HG03060 (cell line): ENCODE measurements around the gene NASP.

Source experiments
- ATAC-seq: cut with Tn5 transposase; IDR thresholded peaks from one replicate; pipeline ENCODE4 v1.9.1; 2021; ENCODE audit warnings: low read depth, moderate number of reproducible peaks; ENCODE audit not compliant: unreplicated experiment

Gene NASP

GRCh38 chr1:45615885-45616284 lies 32.0 kb downstream of the NASP start:
- no peak for ATAC-seq

- ATAC-seq, result no peak
Observed at GRCh38 chr1:45617618-45618017, 33.8 kb downstream of the NASP start.

GRCh38 chr1:45619149-45619921 lies 35.5 kb downstream of the NASP start:
- ATAC-seq, result no peak

GRCh38 chr1:45620588-45621500 lies 37.0 kb downstream of the NASP start:
- ATAC-seq, result no peak

- no peak for ATAC-seq
Observed at GRCh38 chr1:45621501-45621836, 37.6 kb downstream of the NASP start.

GRCh38 chr1:45621895-45622523 lies 38.2 kb downstream of the NASP start:
- no peak for ATAC-seq

GRCh38 chr1:45622524-45623394 lies 38.9 kb downstream of the NASP start:
- no peak for ATAC-seq

GRCh38 chr1:45623972-45624371 lies 40.1 kb downstream of the NASP start, which contains the start of gene CCDC17:
CCDC17 (minus strand) TSS chr1:45624054; CDS start chr1:45623909, 145 bp downstream.
- ATAC-seq, result no peak

- ATAC-seq, result no peak
Observed at GRCh38 chr1:45629035-45629434, 45.2 kb downstream of the NASP start.

GRCh38 chr1:45630429-45630828 lies 46.6 kb downstream of the NASP start:
- ATAC-seq, result no peak

GRCh38 chr1:45635211-45635610 lies 51.4 kb downstream of the NASP start:
- ATAC-seq, result no peak

GRCh38 chr1:45640293-45640692 lies 56.5 kb downstream of the NASP start:
- no peak for ATAC-seq

- no peak for ATAC-seq
Observed at GRCh38 chr1:45643321-45643720, 59.5 kb downstream of the NASP start.

- no peak for ATAC-seq
Observed at GRCh38 chr1:45643978-45644377, 60.1 kb downstream of the NASP start.

GRCh38 chr1:45644661-45645060 lies 60.8 kb downstream of the NASP start:
- no peak for ATAC-seq

- ATAC-seq, result no peak
Observed at GRCh38 chr1:45647248-45648021, 63.6 kb downstream of the NASP start.

- no peak for ATAC-seq
Observed at GRCh38 chr1:45654540-45655280, 70.9 kb downstream of the NASP start.

GRCh38 chr1:45656573-45657226 lies 72.9 kb downstream of the NASP start:
- no peak for ATAC-seq
